Measurements from ENCODE around the gene POC1B.

POC1B gene

DNA sequence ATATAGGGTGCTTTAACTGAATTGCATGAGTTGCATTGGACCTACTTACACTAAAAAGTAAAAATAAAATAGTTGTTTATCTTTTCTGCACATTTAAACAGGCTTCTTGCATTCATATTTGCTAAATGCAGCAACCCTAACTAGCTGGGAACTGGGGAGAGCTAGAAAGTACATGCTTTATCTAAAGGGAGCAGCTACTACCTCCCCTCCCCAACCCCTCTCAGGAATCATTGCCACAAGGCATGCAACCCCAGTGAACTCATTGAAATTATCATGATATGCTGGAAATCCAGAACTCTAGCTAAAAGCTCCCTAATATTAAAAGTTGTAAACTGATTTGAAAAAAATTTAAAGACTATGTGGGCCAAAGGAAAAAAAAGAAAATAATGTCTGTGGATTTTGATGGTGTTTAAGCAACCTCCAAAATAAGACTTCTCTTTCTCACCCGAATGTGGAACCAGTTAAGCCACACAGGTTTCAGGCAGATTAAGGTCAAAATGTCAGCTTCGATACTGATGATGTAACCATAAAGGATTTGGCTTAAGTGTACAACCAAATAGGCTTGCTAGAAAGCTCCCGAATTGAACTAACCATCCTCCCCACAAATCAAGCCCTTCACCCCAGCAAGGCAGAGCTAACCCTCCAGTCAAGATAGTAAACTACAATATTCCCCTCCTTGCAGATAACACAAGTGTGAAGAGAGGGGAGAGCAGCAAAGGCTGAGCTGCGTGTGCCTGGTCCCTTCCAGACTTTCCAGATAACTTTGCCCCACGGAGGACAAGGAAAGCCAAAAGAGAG is 13.8 kb upstream of the POC1B start:
- DNase-seq (ENCODE audit: low spot score): no peak

DNA sequence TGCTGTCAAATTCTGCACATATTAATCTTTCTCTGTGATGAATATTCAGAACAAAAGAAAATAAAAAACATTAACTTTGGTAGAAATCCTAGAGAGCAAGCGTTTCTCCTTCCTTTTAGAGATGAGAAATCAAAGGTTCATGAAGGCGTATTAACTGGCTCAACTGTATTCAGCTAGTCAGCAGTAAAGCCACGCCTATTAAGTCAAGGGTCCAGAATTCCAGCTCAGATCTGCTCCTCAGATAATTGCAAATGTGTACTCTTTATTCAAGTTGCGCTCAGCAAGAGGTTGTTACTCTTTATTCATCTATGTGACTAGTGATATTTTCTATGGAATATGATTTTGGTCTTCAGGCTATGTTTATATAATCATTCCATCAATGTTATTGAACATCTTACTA is 13.1 kb upstream of the POC1B start:
- no peak for DNase-seq (ENCODE audit: low spot score)

DNA sequence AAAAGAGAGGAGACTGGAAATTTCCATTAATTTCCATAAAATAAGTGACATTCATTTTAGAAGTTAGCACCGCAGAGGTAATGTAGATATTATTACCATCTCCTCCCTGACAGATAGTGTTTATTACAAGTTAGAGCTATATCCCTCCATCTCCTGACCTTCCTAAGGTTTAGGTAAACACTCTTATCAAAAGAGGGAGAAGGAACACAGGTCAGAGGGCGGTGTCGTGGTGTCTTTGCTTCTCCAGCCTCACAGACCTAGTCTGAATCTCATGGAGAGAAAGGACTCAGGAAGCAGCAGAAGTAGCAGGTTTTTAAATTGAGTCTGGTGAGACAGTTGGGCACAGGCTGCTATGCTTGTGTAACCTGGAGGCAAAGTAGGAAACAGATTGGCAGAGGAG is 11.5 kb upstream of the POC1B start:
- no peak for DNase-seq (ENCODE audit: low spot score)

DNA sequence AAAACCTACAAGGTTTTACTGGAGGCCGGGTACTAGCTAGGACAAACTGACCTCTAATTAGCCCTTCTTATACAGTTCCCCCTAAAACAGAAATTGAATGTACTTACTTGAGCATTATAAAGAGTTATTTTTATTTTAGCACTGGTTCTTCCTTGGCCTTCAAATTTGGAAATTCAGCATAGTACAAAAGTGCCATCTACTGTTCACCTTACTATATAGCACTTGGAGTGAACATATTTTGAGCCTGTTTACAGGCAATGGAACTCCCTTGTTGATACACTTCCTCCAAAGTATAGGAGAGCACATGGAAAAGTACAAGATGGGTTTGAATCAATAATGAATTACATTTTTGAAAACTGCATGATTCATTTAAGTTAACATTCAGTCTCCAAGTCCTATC is 3.9 kb upstream of the POC1B start:
- DNase-seq (ENCODE audit: low spot score): peak; percentile 66

DNA sequence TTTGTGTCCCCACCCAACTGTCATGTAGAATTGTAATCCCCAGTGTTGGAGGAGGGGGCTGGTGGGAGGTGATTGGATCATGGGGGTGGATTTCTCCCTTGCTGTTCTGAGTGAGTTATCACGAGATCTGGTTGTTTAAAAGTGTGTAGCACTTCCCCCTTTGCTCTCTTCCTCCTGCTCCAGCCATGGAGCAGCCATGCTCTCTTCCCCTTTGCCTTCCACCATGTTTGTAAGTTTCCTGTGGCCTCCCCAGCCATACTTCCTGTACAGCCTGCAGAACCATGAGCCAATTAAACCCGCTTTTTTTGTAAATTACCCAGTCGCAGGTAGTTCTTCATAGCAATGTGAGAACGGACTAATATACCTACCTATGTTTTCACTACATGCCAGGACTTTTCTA is 2.6 kb upstream of the POC1B start:
- DNase-seq (ENCODE audit: low spot score): no peak

DNA sequence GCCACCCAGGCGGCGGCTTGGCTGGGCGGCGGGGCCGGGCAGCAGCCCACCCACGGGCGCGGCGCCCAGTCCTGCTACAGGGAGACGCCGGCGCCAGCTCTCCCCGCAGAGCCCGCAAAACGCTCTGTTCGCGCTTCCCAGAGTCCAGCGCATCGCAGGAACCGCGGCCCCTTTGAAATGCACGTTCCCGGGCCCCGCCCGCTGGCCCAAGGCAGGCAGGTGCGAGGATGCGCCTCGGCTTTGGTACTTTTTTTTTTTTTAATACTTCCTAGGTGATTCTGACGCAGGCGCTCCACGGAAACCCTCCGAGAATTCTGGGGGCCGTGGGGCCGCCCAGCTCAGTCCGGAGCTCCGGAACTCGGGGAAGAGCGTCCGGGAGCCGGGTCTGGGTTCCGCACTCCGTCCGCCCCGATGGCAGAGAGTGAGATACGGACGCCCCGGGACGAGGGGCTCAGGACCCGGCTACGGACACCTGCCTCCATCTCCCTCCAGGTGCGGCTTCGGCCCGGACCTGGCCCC is 483 bp downstream of the POC1B start:
- DNase-seq (ENCODE audit: low spot score): peak; percentile 61

DNA sequence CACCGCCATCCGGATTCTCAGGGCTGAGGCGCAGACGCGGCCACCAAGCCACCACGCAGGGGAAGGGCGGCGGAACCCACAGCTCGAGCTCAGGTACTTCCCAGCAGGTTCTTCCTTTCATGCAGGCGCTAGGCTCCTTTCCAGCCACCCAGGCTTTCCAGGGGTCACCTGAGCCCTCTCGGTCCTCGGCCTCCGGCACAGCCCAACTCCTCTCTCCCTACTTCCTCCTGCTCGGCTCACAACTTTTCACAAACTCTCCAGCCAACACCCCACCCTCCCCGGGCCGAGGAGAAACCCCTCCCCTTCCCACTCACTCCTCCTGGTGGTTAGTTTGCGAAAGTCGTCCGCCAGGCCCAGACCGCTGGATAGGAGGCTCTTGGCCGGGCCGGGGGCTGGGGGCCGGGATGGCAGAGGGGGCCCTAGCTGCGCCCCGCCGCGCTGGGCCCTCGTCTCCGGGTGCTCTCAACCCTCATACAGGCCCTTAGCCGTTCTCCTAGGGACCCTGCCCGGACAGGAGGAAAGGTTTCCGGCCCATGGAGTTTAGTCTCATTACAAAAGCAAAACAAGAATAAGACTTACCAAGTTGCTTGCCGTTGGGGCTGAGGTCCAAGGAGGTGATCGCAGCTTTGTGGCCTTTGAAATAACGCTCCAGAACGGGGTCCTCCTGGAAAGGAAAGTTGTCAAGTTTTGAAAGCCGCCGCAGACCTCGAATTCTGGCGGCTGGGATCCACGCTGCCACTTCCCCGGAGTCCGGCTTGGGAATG is 1.1 kb downstream of the POC1B start, which contains the start of gene GALNT4:
GALNT4 (minus strand) TSS at position 256 of the 764 bp plus-strand sequence; CDS start at position 9, 247 bp downstream.
- peak; percentile 90 for DNase-seq (ENCODE audit: low spot score)

DNA sequence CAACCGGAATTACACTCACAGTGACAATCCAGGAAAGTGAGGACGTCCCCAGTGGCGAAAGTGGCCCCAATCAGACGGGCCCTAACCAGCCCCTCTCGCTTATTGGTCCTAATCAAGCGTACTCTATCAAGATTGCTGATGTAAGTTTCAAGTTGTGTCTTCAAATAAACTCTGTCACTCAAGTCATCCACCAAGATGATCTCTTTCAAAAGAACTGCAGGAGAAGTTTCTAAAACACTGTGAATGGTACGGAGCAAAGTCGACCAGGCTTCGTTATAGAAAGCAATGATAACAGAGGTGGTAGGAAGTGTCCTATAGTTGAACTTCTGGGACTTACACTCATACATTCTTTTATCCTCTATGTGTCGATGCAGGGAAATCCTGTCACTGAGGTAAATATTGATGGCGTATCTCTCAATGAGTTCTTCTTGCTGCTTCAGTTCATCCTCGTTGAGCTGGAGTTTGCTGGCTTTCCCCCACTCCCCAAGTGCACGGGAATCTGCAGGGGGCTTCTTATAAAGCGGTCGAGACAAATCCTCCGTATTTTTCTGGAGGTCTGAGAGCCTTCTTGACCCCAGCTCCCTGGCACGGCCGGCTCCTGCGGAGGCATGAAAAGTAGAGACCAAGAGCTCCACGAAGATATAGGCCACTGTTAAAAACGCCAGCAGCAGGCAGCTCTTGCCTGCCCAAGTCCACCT is 1.9 kb downstream of the POC1B start:
- no peak for DNase-seq (ENCODE audit: low spot score)

DNA sequence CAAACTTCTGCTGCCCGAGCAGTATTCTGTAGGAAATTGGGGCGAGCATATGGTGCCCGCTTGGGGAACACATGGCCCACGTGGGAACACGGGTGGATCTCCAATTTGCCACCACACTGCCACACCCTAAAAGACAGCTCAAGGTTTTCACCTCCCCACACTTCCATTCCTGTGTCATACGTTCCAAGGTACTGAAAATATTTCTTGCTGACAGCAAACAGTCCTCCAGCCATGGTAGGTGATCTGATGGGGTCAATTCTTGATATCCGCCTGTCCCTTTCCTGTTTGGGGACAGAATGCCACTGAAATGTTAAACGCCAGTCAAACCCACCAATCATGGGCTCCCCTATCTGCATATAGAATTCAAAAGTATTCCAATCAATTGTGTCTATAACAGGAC is 2.5 kb downstream of the POC1B start:
- DNase-seq (ENCODE audit: low spot score): no peak

DNA sequence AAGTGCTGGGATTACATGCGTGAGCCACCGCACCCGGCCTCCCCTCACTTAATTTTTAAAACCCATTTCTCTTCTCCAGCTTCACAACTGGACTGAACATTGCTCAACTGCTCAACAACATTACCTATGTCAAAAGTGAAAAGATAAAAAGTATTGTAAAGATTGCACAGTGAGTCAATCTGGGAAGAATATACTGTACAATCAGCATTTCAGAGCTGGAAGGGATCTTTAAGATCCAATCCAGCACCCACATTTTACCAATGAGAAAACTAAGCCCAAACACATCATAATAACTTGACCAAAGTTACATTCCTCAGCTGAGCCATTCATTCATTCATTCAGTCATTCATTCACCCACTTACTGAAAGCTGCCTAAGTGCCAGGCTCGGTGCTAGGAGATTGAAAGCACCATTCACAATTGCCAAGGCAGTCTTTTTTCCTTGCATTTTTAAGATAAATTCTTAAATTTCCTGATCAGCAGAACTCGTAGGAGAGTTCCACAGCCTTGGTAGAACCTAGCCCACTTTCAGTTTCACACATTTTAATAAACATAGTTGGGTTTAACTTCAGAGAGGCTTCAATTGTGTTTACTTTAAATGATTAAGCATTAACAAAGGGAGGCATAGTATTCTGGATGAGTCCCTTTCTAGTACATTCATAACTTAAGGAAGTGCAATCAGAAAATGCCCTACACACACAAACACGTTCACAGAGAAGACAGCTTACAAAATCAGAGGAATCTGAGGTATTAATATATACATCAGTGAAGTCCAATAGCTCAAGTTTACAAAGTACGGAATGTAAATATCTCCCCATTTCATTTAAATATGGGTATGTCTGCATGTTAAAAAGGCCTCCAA is 4.3 kb downstream of the POC1B start:
- DNase-seq (ENCODE audit: low spot score): no peak

DNA sequence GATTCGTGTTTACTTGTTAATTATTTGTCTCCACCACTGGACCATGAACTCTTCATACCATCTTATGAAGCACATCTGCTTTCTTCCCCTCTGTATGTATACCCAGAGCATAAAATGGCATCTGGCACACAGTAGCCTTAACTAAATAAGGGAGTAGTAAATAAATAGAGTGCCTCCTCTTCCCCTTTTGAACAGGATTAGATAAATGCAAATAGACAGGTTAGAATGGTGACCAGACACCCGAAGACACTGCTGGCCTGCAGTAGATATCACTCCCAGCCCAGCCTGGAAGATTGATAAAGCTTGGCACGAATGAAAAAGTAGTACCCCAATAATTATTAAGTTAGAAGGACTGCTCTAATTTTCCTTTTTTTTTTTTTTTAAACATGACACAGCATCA is 8.1 kb downstream of the POC1B start:
- no peak for DNase-seq (ENCODE audit: low spot score)

DNA sequence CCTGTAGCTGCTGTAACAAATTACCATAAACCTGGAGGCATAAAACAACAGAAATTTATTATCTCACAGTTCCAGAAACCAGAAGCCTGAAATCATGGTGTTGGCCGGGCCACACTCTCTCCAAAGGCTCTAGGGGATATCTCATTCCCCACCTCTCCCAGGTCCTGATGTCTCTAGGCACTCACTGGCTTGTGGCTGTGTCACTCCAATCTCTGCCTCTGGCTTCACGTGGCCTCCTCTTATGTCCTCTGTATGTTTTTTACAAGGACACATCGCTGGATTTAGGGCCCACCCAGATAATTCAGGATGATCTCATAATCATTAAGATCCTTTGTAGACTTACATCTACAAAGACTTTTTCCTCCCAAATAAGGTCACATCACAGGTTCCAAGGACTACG is 9.2 kb downstream of the POC1B start:
- no peak for DNase-seq (ENCODE audit: low spot score)

DNA sequence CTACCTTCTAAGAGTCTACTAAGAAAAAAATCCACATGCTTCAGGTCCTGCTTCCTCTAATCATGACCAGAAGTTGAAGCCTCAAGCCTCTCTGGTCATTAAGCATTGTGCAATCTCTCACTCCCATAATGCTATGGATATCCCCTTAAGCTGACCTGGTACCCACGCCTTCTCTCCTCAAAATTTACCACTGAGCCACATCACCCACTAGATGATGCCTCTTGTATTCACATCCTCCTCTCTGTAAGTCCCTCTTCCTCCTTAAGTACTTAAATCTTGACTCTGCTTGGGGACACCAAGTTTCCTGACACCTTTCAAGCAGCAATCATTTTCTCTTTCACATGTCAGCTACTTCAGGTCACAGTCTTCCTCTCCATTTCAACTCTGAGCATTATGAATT is 11.1 kb downstream of the POC1B start:
- no peak for DNase-seq (ENCODE audit: low spot score)

DNA sequence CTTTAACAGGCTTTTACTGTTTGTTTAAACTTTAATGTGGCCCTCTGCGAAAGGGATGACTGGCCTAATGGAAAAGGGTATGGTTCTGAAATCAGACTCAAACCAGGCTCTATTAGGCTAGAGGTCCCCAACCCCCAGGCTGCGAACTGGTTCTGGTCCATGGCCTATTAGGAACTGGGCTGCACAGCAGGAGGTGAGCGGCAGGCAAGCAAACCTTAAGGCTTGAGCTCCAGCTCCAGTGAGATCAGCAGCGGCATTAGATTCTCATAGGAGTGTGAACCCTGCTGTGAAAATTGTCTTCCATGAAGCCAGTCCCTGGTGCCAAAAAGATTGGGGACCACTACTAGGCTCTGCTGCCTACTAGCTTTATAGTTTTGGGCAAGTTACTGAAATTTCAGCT is 12.3 kb downstream of the POC1B start:
- DNase-seq (ENCODE audit: low spot score): no peak

DNA sequence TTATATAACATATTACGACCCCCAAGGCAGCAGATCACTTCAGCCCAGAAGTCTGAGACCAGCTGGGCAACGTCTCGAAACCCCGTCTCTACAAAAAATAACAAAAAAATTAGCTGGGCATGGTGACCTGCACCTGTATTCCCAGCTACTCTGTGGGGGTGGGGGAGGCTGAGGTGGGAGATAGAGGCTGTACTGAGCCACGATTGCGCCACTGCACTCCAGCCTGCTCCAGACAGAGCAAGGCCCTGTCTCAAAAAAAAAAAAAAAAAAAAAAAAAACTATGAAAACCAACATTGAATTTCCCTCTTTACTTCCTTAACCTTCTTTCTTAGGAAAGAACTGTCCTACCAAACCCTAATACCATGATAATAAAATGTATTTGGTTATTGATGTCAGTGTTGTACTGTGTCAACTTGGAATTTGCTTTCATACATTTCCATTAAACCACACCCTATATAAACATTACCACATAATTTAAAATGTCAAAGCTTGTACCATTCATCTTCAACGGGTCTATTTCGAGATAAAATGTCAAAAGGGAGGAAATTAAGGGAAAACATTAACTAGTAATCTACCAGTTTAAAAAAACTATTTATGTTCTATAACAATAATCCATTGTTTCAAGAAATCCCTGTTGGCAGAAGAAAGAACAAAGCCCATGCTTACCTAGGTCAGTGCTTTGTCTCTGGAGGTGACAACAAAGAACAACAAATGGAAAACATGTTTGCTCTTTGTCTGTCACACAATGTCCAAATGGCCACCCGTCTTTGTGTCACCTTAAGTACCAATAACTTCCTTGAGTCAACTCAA is 18.6 kb downstream of the POC1B start:
- peak; percentile 69 for DNase-seq (ENCODE audit: low spot score)

DNA sequence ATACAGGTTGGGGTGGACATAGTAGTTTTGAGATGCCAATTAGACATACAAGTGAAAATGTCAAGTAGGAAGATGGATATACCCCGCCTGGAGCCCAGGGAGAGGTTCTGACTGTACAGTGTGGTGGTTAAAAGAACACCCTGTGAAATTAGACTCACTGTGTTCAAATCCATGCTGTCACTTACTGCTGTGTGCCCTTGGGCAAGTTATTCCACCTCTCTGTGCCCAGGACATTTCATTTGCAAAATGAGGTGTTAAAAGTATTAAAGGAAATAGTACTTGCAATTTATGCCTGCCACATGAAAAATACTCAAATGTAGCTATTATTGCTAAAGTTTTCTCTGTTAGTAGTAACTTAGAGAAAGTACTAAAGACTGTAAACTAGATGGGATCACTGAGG is 19.8 kb downstream of the POC1B start:
- no peak for DNase-seq (ENCODE audit: low spot score)

DNA sequence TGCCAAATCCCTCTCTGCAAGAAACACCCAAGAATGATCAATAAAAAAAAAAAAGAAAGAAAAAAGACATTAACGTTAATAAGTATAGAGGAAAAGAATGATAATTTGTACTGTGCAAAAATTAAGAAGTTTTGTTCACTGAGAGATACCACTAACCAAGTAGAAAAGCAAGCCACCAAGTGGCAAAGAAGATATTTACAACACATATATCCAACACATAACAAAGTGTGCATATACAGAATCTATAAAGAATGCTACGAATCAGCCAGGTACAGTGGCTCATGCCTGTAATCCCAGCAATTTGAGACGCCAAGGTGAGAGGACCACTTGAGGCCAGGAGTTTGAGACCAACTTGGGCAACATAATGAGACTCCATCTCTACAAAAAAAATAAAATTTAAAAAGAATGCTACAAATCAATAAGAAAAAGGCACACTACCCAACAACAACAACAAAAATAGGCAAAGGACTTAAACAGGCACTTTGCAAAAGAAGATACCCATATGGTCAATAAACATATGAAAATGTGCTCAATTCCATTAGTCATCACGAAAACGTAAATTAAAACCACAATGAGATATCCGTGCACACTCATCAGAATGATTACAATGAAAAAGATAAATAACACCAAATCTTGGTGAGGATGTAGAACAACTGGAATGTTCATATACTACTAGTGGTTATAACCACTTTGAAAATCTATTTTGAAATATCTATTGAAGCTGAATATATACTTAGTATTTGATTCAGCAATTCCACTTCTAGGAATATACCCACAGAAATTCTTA is 21.1 kb downstream of the POC1B start:
- no peak for DNase-seq (ENCODE audit: low spot score)

DNA sequence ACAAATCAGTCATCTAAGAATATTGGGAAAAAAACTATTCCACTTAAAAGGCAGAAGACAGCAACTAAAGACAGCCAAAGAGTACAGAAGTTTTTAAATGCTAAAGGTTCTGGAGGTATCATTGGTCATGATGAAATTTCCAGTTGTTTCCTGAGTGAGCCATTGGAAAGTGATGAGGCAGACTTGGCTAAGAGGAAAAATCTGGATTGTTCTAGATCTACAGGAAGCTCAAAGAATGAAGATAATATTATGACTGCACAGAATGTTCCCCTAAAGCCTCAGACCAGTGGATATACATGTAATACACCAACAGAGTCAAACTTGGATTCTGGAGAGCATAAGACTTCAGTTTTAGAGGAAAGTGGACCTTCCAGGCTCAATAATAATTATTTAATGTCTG is 24.1 kb downstream of the POC1B start:
- no peak for DNase-seq (ENCODE audit: low spot score)

DNA sequence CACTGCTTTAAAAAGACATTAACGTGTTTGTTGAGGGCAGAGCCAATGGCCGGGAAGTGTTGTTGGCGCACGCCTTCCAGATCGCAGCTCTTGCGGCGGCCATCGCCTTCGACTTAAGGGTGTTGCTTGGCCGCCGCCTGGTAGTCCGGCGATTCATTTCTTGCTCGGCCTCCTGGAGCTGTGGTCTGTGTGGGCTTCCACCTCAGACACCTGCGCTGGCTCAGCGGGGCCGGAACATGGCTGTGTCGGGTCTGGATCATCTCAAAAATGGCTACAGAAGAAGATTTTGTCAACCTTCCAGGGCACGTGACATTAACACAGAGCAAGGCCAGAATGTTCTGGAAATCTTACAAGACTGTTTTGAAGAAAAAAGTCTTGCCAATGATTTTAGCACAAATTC is 26.0 kb downstream of the POC1B start:
- no peak for DNase-seq (ENCODE audit: low spot score)

DNA sequence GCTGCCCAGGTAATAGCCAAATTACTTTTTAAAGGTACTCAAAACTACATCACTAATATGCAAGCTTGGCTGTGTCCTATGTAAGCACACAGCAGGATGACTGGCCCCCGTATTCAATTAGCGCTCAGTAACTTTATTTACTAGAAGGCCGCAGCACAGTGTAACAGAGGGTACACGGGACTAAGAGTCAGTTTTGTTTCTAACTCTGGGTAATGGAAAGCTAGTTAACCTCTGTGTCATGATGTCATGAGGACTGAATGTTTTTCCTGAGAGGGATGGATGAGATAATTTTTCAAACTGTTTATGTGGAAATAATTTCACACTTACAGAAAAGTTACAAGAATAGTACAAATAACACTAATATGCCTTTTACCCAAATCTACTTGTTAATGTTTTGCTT is 28.4 kb downstream of the POC1B start:
- DNase-seq (ENCODE audit: low spot score): no peak

All from LoVo (cell line).